ENCODE data around the gene ZBBX.

Gene ZBBX

GRCh38 chr3:167318306-167318705 lies 61.8 kb downstream of the ZBBX start:
- no peak for DNase-seq (ENCODE audit: low read depth in 3 of 3, low spot score in 1 of 3)

GRCh38 chr3:167306319-167306718 lies 73.8 kb downstream of the ZBBX start:
- DNase-seq (ENCODE audit: low read depth in 3 of 3, low spot score in 1 of 3), result no peak

GRCh38 chr3:167305340-167305890 lies 74.7 kb downstream of the ZBBX start:
- no peak for DNase-seq (ENCODE audit: low read depth in 3 of 3, low spot score in 1 of 3)

- no peak for DNase-seq (ENCODE audit: low read depth in 3 of 3, low spot score in 1 of 3)
These were observed 76.0 kb downstream of the ZBBX start for GRCh38 chr3:167304077-167304476.

- DNase-seq (ENCODE audit: low read depth in 3 of 3, low spot score in 1 of 3), result no peak
These were observed 77.4 kb downstream of the ZBBX start for GRCh38 chr3:167302678-167303077.

- DNase-seq (ENCODE audit: low read depth in 3 of 3, low spot score in 1 of 3), result no peak
These were observed 79.9 kb downstream of the ZBBX start for GRCh38 chr3:167300207-167300606.

- no peak for DNase-seq (ENCODE audit: low read depth in 3 of 3, low spot score in 1 of 3)
These were observed 90.7 kb downstream of the ZBBX start for GRCh38 chr3:167289435-167289834.

GRCh38 chr3:167288737-167289136 lies 91.4 kb downstream of the ZBBX start:
- DNase-seq (ENCODE audit: low read depth in 3 of 3, low spot score in 1 of 3), result no peak

- no peak for DNase-seq (ENCODE audit: low read depth in 3 of 3, low spot score in 1 of 3)
These were observed 92.8 kb downstream of the ZBBX start for GRCh38 chr3:167287308-167287707.

- DNase-seq (ENCODE audit: low read depth in 3 of 3, low spot score in 1 of 3), result no peak
These were observed 105.8 kb downstream of the ZBBX start for GRCh38 chr3:167274141-167274874.

- no peak for DNase-seq (ENCODE audit: low read depth in 3 of 3, low spot score in 1 of 3)
These were observed 127.1 kb downstream of the ZBBX start for GRCh38 chr3:167253037-167253436.

- no peak for DNase-seq (ENCODE audit: low read depth in 3 of 3, low spot score in 1 of 3)
These were observed 128.4 kb downstream of the ZBBX start for GRCh38 chr3:167251678-167252077.

GRCh38 chr3:167246252-167246651 lies 133.8 kb downstream of the ZBBX start:
- no peak for DNase-seq (ENCODE audit: low read depth in 3 of 3, low spot score in 1 of 3)

GRCh38 chr3:167241048-167241845 lies 138.8 kb downstream of the ZBBX start:
- no peak for DNase-seq (ENCODE audit: low read depth in 3 of 3, low spot score in 1 of 3)

GRCh38 chr3:167228135-167228534 lies 152.0 kb downstream of the ZBBX start:
- no peak for DNase-seq (ENCODE audit: low read depth in 3 of 3, low spot score in 1 of 3)

- DNase-seq (ENCODE audit: low read depth in 3 of 3, low spot score in 1 of 3), result no peak
These were observed 154.3 kb downstream of the ZBBX start for GRCh38 chr3:167225821-167226220.

- DNase-seq (ENCODE audit: low read depth in 3 of 3, low spot score in 1 of 3), result no peak
These were observed 171.1 kb downstream of the ZBBX start for GRCh38 chr3:167209011-167209410.

GRCh38 chr3:167203062-167203461 lies 177.0 kb downstream of the ZBBX start:
- DNase-seq (ENCODE audit: low read depth in 3 of 3, low spot score in 1 of 3), result no peak

GRCh38 chr3:167198949-167199600 lies 181.0 kb downstream of the ZBBX start:
- DNase-seq (ENCODE audit: low read depth in 3 of 3, low spot score in 1 of 3), result no peak

All from stimulated activated CD4-positive, alpha-beta T cell treated with anti-CD3 and anti-CD28 coated beads, TNF-alpha, amount 100 ng/mL, for 1 hour (primary cell).